Caco-2 (cell line): ENCODE results near the gene TESMIN. TPM values are rescaled to one million over a fixed set of nuclear protein-coding genes. Genes with fewer than 3 reads are reported as not detected.
A peak's percentile ranks its signal among the peaks of the same experiment; 100 is the strongest.

Experiments
- BruUV-seq: library from RNA; stranded (reverse); fragments of 400-500 nt; replicated peaks from 2 replicates; lab custom pipeline; 2021; lab: Mats Ljungman, UMichigan
- CTCF ChIA-PET: fragments of 300-600 bp; sonication (Branson Sonifier 250); formaldehyde crosslinking; loops from one replicate; lab custom pipeline; 2022; ENCODE audit warnings: antibody characterized with exemption; lab: Charles Lee
- POLR2A ChIA-PET: fragments of 300-600 bp; sonication (Branson Sonifier 250); formaldehyde crosslinking; loops from one replicate; lab custom pipeline; 2022; ENCODE audit warnings: antibody characterized with exemption; lab: Charles Lee
- DNase-seq, 2 experiments: peaks; one replicate each; pipeline versions ENCODE4 v3.0.0 to v3.0.0-alpha.2; 2020 to 2022
- H3K27me3 ChIP-seq: replicated peaks from 2 replicates; pipeline ENCODE4 v1.6.0; 2011; ENCODE audit warnings: low read length; ENCODE audit not compliant: control insufficient read depth, insufficient read depth
- H3K36me3 ChIP-seq: 2 replicates; pipeline ENCODE4 v1.5.1; 2011; ENCODE audit warnings: low read length; ENCODE audit not compliant: control insufficient read depth, insufficient read depth
- H3K4me1 ChIP-seq: fragments of 250-450 bp; sonication (Bioruptor Pico); 2 replicates; pipeline ENCODE4 v1.5.1; 2020; ENCODE audit warnings: mild to moderate bottlenecking
- H3K4me3 ChIP-seq: 2 replicates; pipeline ENCODE4 v1.5.1; 2011; ENCODE audit warnings: low read depth, mild to moderate bottlenecking, control low read depth, low read length
- H3K9me3 ChIP-seq: fragments of 250-450 bp; sonication (Bioruptor Pico); 2 replicates; pipeline ENCODE4 v1.5.1; 2020; ENCODE audit warnings: mild to moderate bottlenecking, moderate library complexity
- H3K27ac Mint-ChIP-seq: one replicate; pipeline ENCODE4 v1.8.0; 2022; ENCODE audit warnings: mixed read lengths; ENCODE audit not compliant: unreplicated experiment
- H3K27me3 Mint-ChIP-seq: one replicate; pipeline ENCODE4 v1.8.0; 2022; ENCODE audit warnings: mixed read lengths; ENCODE audit not compliant: insufficient read depth, unreplicated experiment
- H3K36me3 Mint-ChIP-seq: one replicate; pipeline ENCODE4 v1.8.0; 2022; ENCODE audit warnings: mild to moderate bottlenecking, mixed read lengths; ENCODE audit not compliant: insufficient read depth, unreplicated experiment
- H3K4me1 Mint-ChIP-seq: one replicate; pipeline ENCODE4 v1.8.0; 2022; ENCODE audit warnings: low read depth, mixed read lengths; ENCODE audit not compliant: unreplicated experiment
- H3K4me3 Mint-ChIP-seq: one replicate; pipeline ENCODE4 v1.8.0; 2022; ENCODE audit warnings: mild to moderate bottlenecking, moderate library complexity, mixed read lengths; ENCODE audit not compliant: unreplicated experiment
- H3K9me3 Mint-ChIP-seq: one replicate; pipeline ENCODE4 v1.8.0; 2022; ENCODE audit warnings: mixed read lengths; ENCODE audit not compliant: unreplicated experiment
- intact Hi-C: fragments of 100-400 bp; cut with micrococcal nuclease; formaldehyde crosslinking; loops from one replicate; pipeline ENCODE4 v1.10.0; 2022; ENCODE audit not compliant: unreplicated experiment
- total RNA-seq: library from RNA; stranded (reverse); gene quantifications from 2 replicates; pipeline ENCODE4 v1.2.3, GENCODE V29; 2022
- TF ChIP-seq, protein P1 (sequence below), 2 experiments: fragments of 200-600 bp in 1 of 2; IDR thresholded peaks; 1 replicate in 1 of 2; 2 replicates in 1 of 2; pipeline versions ENCODE4 v1.5.1 to v1.8.0; 2011 to 2022; ENCODE audit warnings: antibody characterized with exemption in 1 of 2, control low read depth in 1 of 2, inconsistent platforms in 1 of 2, low read depth in 1 of 2, low read length in 1 of 2, mild to moderate bottlenecking in 1 of 2, moderate library complexity in 1 of 2; ENCODE audit not compliant: insufficient read depth in 1 of 2, severe bottlenecking in 1 of 2, unreplicated experiment in 1 of 2

Gene TESMIN
- total RNA-seq, 1 experiment from 2014 or later = 26.2 TPM

DNA sequence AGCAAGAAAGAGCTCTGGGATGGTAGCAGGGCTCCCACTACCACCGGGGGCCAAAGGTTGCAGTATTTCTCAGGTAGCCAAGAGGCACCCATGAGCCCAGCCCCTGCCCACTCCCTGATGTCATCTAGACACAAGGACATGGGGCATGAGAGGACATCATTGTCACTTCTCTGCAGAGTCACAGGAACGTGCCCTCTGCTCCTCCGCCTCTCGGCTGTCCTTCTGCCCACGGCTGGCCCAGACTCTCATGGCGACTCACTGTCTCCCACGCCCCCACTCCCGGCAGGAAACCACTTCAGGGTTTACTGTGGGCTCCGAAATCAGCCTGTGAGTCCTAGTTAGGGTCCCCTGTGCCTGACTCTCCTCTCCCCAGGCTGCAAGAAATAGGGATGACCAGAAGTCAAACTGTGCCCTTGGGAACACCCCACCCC is 68.8 kb downstream of the TESMIN start:
- Histone ChIP-seq H3K27me3 (no peaks in the 10 kb centered on the region), H3K4me1 (0 out of 2 replicates have a peak, but pooled peaks cover 8% of the 10 kb centered on the region), H3K36me3 (no peaks in the 10 kb centered on the region), H3K4me3 (no peak overlapping the region), H3K9me3 (no peaks in the 10 kb centered on the region)
- no TSS peak for BruUV-seq
- peaks cover 7% of the 10 kb centered on the region for H3K4me1 Mint-ChIP-seq
- intact Hi-C loops = no loop called here
- no peak overlapping the region for H3K4me3 Mint-ChIP-seq
- ChIA-PET CTCF (interaction anchor here (0.6 kb wide), 1 partner anchor 161 kb away, joined by 3 read pairs; no protein-coding TSS in a partner anchor), POLR2A (no interaction called here)
- no peaks in the 10 kb centered on the region for H3K27me3 Mint-ChIP-seq
- H3K9me3 Mint-ChIP-seq = no peaks in the 10 kb centered on the region
- peak in 1 of 2 experiments; percentile 37 for DNase-seq
- TF ChIP-seq, protein P1, sequence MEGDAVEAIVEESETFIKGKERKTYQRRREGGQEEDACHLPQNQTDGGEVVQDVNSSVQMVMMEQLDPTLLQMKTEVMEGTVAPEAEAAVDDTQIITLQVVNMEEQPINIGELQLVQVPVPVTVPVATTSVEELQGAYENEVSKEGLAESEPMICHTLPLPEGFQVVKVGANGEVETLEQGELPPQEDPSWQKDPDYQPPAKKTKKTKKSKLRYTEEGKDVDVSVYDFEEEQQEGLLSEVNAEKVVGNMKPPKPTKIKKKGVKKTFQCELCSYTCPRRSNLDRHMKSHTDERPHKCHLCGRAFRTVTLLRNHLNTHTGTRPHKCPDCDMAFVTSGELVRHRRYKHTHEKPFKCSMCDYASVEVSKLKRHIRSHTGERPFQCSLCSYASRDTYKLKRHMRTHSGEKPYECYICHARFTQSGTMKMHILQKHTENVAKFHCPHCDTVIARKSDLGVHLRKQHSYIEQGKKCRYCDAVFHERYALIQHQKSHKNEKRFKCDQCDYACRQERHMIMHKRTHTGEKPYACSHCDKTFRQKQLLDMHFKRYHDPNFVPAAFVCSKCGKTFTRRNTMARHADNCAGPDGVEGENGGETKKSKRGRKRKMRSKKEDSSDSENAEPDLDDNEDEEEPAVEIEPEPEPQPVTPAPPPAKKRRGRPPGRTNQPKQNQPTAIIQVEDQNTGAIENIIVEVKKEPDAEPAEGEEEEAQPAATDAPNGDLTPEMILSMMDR (IDR thresholded peaks at IDR 0.05; ENCODE audit: insufficient read depth in 1 of 2, low read depth in 1 of 2, low read length in 1 of 2, severe bottlenecking in 1 of 2, unreplicated experiment in 1 of 2) = no peak
- peaks cover 6% of the 10 kb centered on the region for H3K36me3 Mint-ChIP-seq
- no peak overlapping the region for H3K27ac Mint-ChIP-seq

DNA sequence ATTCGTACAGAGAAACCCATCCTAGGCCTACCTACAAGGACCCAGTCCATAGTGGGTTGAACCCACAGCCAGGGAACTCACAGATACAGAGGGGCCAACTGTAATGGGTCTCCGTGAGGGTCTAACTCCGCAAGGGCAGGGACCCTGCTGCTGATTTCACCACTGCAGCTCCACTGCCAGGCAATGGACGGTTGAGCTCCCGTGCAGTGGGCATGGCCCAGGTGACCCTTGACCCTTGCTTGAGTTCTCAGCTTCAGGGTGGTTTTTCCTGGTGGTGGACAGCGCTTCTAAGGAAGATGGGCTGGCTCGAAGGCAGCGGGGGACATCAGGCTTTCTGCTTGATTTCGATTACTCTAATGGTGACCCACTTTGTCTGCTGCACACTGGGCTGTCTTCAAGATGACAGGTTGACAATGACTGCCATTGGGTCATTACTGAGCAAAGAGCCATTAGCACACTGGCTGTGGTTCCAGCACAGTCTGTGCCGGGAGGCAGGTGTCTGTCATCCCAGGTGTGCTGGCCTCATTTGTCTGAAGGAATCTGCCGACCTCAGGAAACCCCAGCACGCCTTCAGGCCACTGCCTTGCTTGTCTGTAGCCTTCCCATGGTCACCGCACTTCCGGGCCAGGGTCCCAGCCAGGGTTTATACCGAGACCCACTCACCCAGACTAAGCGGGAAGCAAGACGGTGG is 70.6 kb downstream of the TESMIN start:
- no TSS peak for BruUV-seq
- H3K27me3 ChIP-seq = no peaks in the 10 kb centered on the region
- intact Hi-C loops = no loop called here
- H3K9me3 ChIP-seq = no peaks in the 10 kb centered on the region
- 0 out of 2 replicates have a peak, but pooled peaks cover 8% of the 10 kb centered on the region for H3K4me1 ChIP-seq
- DNase-seq = peak in 1 of 2 experiments; percentile 33
- H3K36me3 ChIP-seq = no peaks in the 10 kb centered on the region
- Mint-ChIP-seq H3K4me3 (no peak overlapping the region), H3K4me1 (peaks cover 2% of the 10 kb centered on the region), H3K9me3 (no peaks in the 10 kb centered on the region), H3K27me3 (no peaks in the 10 kb centered on the region), H3K36me3 (no peaks in the 10 kb centered on the region), H3K27ac (no peak overlapping the region)
- TF ChIP-seq, protein P1 (IDR thresholded peaks at IDR 0.05; ENCODE audit: insufficient read depth in 1 of 2, low read depth in 1 of 2, low read length in 1 of 2, severe bottlenecking in 1 of 2, unreplicated experiment in 1 of 2) = no peak
- ChIA-PET POLR2A (no interaction called here), CTCF (no interaction called here)
- H3K4me3 ChIP-seq = no peak overlapping the region

DNA sequence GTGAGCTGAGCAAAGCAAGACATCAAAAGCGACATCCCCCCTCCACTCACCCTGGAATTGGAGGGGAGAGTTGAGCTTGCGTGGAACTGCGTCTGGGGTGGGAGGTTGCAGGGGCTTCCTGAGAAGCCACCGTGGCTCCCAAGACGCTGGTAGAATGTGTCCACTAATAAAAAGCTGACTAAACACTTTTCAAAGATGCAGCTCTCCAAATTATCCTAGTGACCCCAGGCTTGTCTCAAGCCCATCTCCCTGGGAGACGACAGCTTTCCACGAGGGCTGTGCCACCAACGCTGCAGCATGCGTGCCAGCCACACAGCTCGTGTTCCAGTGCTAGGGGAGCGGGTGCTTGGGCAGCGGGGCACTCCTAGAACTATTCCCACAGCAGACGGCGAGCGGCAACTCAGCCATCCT is 73.3 kb downstream of the TESMIN start:
- Histone ChIP-seq H3K36me3 (no peaks in the 10 kb centered on the region), H3K4me1 (no peaks in the 10 kb centered on the region), H3K4me3 (no peak overlapping the region), H3K9me3 (0 out of 2 replicates have a peak, but pooled peaks cover 5% of the 10 kb centered on the region), H3K27me3 (no peaks in the 10 kb centered on the region)
- ChIA-PET POLR2A (no interaction called here), CTCF (interaction anchor here (0.6 kb wide), 1 partner anchor 670 kb away, joined by 4 read pairs; no protein-coding TSS in a partner anchor)
- TF ChIP-seq, protein P1 (IDR thresholded peaks at IDR 0.05; ENCODE audit: insufficient read depth in 1 of 2, low read depth in 1 of 2, low read length in 1 of 2, severe bottlenecking in 1 of 2, unreplicated experiment in 1 of 2) = no peak
- BruUV-seq = no TSS peak
- Mint-ChIP-seq H3K27me3 (peaks cover 5% of the 10 kb centered on the region), H3K4me1 (no peaks in the 10 kb centered on the region), H3K9me3 (no peaks in the 10 kb centered on the region), H3K27ac (no peak overlapping the region), H3K4me3 (no peak overlapping the region), H3K36me3 (no peaks in the 10 kb centered on the region)
- DNase-seq = no peak
- intact Hi-C loops = no loop called here
